Liver (tissue), 9 donors: Measurements from ENCODE around the gene SH2D4B. TPM values are rescaled to one million over a fixed set of nuclear protein-coding genes. Genes with fewer than 3 reads are reported as not detected.

Source experiments
- DNase-seq: peaks from one replicate; pipeline ENCODE4 v3.0.0-alpha.2; 2017; ENCODE audit warnings: low spot score
- H3K27ac ChIP-seq, 2 donors: one replicate each; pipeline ENCODE4 v1.7.0; 2013; ENCODE audit warnings: inconsistent platforms in 2 of 2, low read length in 2 of 2, control low read depth in 1 of 2, low read depth in 1 of 2, mild to moderate bottlenecking in 1 of 2
- H3K27me3 ChIP-seq, 4 donors: one replicate each; pipeline versions ENCODE4 v1.6.1 to v1.7.0; 2013; ENCODE audit warnings: low read length in 3 of 4, inconsistent platforms in 1 of 4, mild to moderate bottlenecking in 1 of 4, moderate library complexity in 1 of 4; ENCODE audit not compliant: control insufficient read depth in 4 of 4, insufficient read depth in 4 of 4
- H3K36me3 ChIP-seq, 4 donors: one replicate each; pipeline versions ENCODE4 v1.6.1 to v1.7.0; 2013; ENCODE audit warnings: low read length in 3 of 4, mild to moderate bottlenecking in 3 of 4, low read depth in 1 of 4, moderate library complexity in 1 of 4; ENCODE audit not compliant: control insufficient read depth in 4 of 4, insufficient read depth in 3 of 4
- H3K4me1 ChIP-seq, 4 donors: one replicate each; pipeline versions ENCODE4 v1.6.1 to v1.7.0; 2013; ENCODE audit warnings: low read length in 3 of 4, mild to moderate bottlenecking in 3 of 4, moderate library complexity in 1 of 4; ENCODE audit not compliant: control insufficient read depth in 4 of 4, insufficient read depth in 4 of 4
- H3K4me3 ChIP-seq, 3 donors: one replicate each; pipeline versions ENCODE4 v1.6.1 to v1.7.0; 2013; ENCODE audit warnings: low read length in 3 of 3, control low read depth in 1 of 3, low read depth in 1 of 3, mild to moderate bottlenecking in 1 of 3
- H3K9ac ChIP-seq, 2 donors: one replicate each; pipeline ENCODE4 v1.7.0; 2013; ENCODE audit warnings: low read length in 2 of 2, mild to moderate bottlenecking in 2 of 2, moderate library complexity in 2 of 2, control low read depth in 1 of 2, low read depth in 1 of 2
- H3K9me3 ChIP-seq, 4 donors: one replicate each; pipeline versions ENCODE4 v1.6.1 to v1.7.0; 2013; ENCODE audit warnings: low read length in 3 of 4; ENCODE audit not compliant: control insufficient read depth in 4 of 4
- ATF3 ChIP-seq: IDR thresholded peaks from 2 replicates; pipeline ENCODE4 v1.6.1; 2016; ENCODE audit warnings: antibody characterized with exemption
- CTCF ChIP-seq: fragments of 150-350 bp; IDR thresholded peaks from 2 replicates; pipeline ENCODE4 v1.5.1; 2017; ENCODE audit warnings: improper control_type of control experiment, low read depth, low read length; ENCODE audit not compliant: missing input control
- EGR1 ChIP-seq, 2 donors: IDR thresholded peaks; 2 replicates each; pipeline ENCODE4 v1.6.1; 2016 to 2018; ENCODE audit warnings: antibody characterized with exemption in 2 of 2, low read depth in 2 of 2
- FOXA1 ChIP-seq: IDR thresholded peaks from 2 replicates; pipeline ENCODE4 v1.6.1; 2016; ENCODE audit warnings: antibody characterized with exemption
- FOXA2 ChIP-seq: IDR thresholded peaks from 2 replicates; pipeline ENCODE4 v1.6.1; 2016; ENCODE audit warnings: antibody characterized with exemption
- GABPA ChIP-seq, 2 donors: IDR thresholded peaks in 1 of 2; conservative IDR thresholded peaks in 1 of 2; 2 replicates each; pipeline ENCODE4 v1.6.1; 2016; ENCODE audit warnings: antibody characterized with exemption in 2 of 2, mild to moderate bottlenecking in 1 of 2, moderate library complexity in 1 of 2
- HNF4A ChIP-seq, 2 donors: conservative IDR thresholded peaks; 2 replicates each; pipeline ENCODE4 v1.6.1; 2016; ENCODE audit warnings: antibody characterized with exemption in 2 of 2, mild to moderate bottlenecking in 2 of 2
- HNF4G ChIP-seq: IDR thresholded peaks from 2 replicates; pipeline ENCODE4 v1.6.1; 2016; ENCODE audit warnings: antibody characterized with exemption
- JUND ChIP-seq, 2 donors: IDR thresholded peaks; 2 replicates each; pipeline ENCODE4 v1.6.1; 2016; ENCODE audit warnings: antibody characterized with exemption in 2 of 2
- NR2F2 ChIP-seq: IDR thresholded peaks from 2 replicates; pipeline ENCODE4 v1.6.1; 2016; ENCODE audit warnings: antibody characterized with exemption
- RAD21 ChIP-seq, 2 donors: IDR thresholded peaks; 2 replicates each; pipeline ENCODE4 v1.6.1; 2016; ENCODE audit warnings: antibody characterized with exemption in 2 of 2, mild to moderate bottlenecking in 2 of 2
- RXRA ChIP-seq, 2 donors: IDR thresholded peaks; 2 replicates each; pipeline ENCODE4 v1.6.1; 2017 to 2018; ENCODE audit warnings: antibody characterized with exemption in 2 of 2, mild to moderate bottlenecking in 1 of 2
- SP1 ChIP-seq: IDR thresholded peaks from 2 replicates; pipeline ENCODE4 v1.6.1; 2018; ENCODE audit warnings: antibody characterized with exemption, mild to moderate bottlenecking
- TAF1 ChIP-seq: conservative IDR thresholded peaks from 2 replicates; pipeline ENCODE4 v1.6.1; 2016; ENCODE audit warnings: antibody characterized with exemption, mild to moderate bottlenecking
- YY1 ChIP-seq: IDR thresholded peaks from 2 replicates; pipeline ENCODE4 v1.6.1; 2016; ENCODE audit warnings: antibody characterized with exemption, mild to moderate bottlenecking
- ZBTB33 ChIP-seq: IDR thresholded peaks from 2 replicates; pipeline ENCODE4 v1.6.1; 2016; ENCODE audit warnings: antibody characterized with exemption
- WGBS: extraction: QIAGEN DNeasy Blood & Tissue Kit; methylation state at CpG from one replicate; pipeline ENCODE4 v1.1.7; 2013; 5-methylcytosine and 5-hydroxymethylcytosine counted together
- polyA plus RNA-seq, 2 donors: library from polyadenylated mRNA; stranded (reverse) in 1 of 2; unstranded in 1 of 2; fragments of 200-250 nt in 1 of 2; fragments of >200 nt in 1 of 2; fragmentation: Nextera tagmentation in 1 of 2; extraction: Ambion mirVana in 1 of 2; gene quantifications; one replicate each; pipeline versions ENCODE4 v1.2.1 to v1.2.3, GENCODE V29; 2013 to 2015
- total RNA-seq, 2 donors: library from RNA; depleted of rRNA; stranded (reverse); fragments of >200 nt; gene quantifications; one replicate each; pipeline ENCODE4 v1.2.3, GENCODE V29; 2014
- TF ChIP-seq, protein P1 (sequence below): IDR thresholded peaks from 2 replicates; pipeline ENCODE4 v1.6.1; 2016; ENCODE audit warnings: antibody characterized with exemption, mild to moderate bottlenecking
- TF ChIP-seq, protein P2 (sequence below): IDR thresholded peaks from 2 replicates; pipeline ENCODE4 v1.6.1; 2016; ENCODE audit warnings: antibody characterized with exemption
- donor health status: healthy.
- donor health status: healthy.
- donor health status: healthy.
- donor health status: healthy.
- donor health status: healthy.

The SH2D4B gene
- total and polyA plus RNA-seq, 4 donors, result 0.19 TPM; not detected in 3

DNA sequence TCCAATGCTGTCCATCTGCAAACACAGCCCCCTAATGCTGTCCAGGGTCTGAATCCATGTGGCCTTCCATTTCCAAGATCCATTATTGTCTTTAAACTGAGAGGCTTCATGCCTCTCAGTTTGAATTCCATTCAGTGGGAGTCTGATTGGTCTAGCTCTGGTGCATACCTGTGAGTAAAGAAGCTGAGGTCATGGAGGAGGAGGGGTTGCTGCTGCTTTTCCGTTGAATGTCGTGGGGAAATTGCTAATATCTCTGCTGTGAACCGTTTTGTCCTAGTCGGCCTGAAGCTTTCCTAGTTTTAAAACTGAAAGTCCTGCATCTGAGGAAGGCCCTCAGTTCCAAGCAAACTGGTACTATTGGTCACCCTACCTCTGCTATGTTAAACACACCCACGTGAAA lies 17.7 kb downstream of the SH2D4B start:
- H3K9me3 ChIP-seq, result no peaks in the 10 kb centered on the region
- no peaks in the 10 kb centered on the region for H3K27me3 ChIP-seq
- H3K4me1 ChIP-seq, result peaks cover 0 to 12% (median 10%) of the 10 kb centered on the region in 4 donors
- no peak overlapping the region for H3K27ac ChIP-seq
- 72% methylated on average over 5 of the region's 5 CpGs for WGBS
- no peak overlapping the region for H3K9ac ChIP-seq
- TF ChIP-seq NR2F2, result no peak
- no peak for TF ChIP-seq HNF4A (conservative IDR thresholded peaks at IDR 0.05)
- TF ChIP-seq YY1, result no peak
- no peak for TF ChIP-seq FOXA1
- TF ChIP-seq RAD21 (IDR thresholded peaks at IDR 0.05), result no peak
- TF ChIP-seq RXRA (IDR thresholded peaks at IDR 0.05), result no peak
- TF ChIP-seq FOXA2, result no peak
- no peak for TF ChIP-seq HNF4G
- TF ChIP-seq GABPA (IDR thresholded peaks at IDR 0.05 in 1 of 2, conservative IDR thresholded peaks at IDR 0.05 in 1 of 2), result no peak
- no peak for TF ChIP-seq TAF1
- TF ChIP-seq ATF3, result no peak
- TF ChIP-seq, protein P1, sequence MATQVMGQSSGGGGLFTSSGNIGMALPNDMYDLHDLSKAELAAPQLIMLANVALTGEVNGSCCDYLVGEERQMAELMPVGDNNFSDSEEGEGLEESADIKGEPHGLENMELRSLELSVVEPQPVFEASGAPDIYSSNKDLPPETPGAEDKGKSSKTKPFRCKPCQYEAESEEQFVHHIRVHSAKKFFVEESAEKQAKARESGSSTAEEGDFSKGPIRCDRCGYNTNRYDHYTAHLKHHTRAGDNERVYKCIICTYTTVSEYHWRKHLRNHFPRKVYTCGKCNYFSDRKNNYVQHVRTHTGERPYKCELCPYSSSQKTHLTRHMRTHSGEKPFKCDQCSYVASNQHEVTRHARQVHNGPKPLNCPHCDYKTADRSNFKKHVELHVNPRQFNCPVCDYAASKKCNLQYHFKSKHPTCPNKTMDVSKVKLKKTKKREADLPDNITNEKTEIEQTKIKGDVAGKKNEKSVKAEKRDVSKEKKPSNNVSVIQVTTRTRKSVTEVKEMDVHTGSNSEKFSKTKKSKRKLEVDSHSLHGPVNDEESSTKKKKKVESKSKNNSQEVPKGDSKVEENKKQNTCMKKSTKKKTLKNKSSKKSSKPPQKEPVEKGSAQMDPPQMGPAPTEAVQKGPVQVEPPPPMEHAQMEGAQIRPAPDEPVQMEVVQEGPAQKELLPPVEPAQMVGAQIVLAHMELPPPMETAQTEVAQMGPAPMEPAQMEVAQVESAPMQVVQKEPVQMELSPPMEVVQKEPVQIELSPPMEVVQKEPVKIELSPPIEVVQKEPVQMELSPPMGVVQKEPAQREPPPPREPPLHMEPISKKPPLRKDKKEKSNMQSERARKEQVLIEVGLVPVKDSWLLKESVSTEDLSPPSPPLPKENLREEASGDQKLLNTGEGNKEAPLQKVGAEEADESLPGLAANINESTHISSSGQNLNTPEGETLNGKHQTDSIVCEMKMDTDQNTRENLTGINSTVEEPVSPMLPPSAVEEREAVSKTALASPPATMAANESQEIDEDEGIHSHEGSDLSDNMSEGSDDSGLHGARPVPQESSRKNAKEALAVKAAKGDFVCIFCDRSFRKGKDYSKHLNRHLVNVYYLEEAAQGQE, result no peak
- no peak for TF ChIP-seq SP1
- no peak for TF ChIP-seq EGR1 (IDR thresholded peaks at IDR 0.05; ENCODE audit: low read depth in 2 of 2)
- no peak for TF ChIP-seq ZBTB33
- TF ChIP-seq CTCF, result no peak
- TF ChIP-seq, protein P2, sequence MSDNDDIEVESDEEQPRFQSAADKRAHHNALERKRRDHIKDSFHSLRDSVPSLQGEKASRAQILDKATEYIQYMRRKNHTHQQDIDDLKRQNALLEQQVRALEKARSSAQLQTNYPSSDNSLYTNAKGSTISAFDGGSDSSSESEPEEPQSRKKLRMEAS, result no peak
- no peak for TF ChIP-seq JUND (IDR thresholded peaks at IDR 0.05)
- no peak for DNase-seq
- no peaks in the 10 kb centered on the region for H3K36me3 ChIP-seq
- no peak overlapping the region for H3K4me3 ChIP-seq

GRCh38 chr10:80561950-80562349 lies 24.2 kb downstream of the SH2D4B start:
- TF ChIP-seq EGR1 (IDR thresholded peaks at IDR 0.05; ENCODE audit: low read depth in 2 of 2), result no peak
- TF ChIP-seq RXRA (IDR thresholded peaks at IDR 0.05), result no peak
- TF ChIP-seq, protein P2, result no peak
- no peak for TF ChIP-seq FOXA1
- DNase-seq, result no peak

More at GRCh38 chr10:80561950-80562349, 24.2 kb downstream of the SH2D4B start:
- H3K27me3 ChIP-seq, result peaks cover 0 to 3% (median 1%) of the 10 kb centered on the region in 4 donors
- no peak overlapping the region for H3K9ac ChIP-seq
- H3K4me3 ChIP-seq, result no peak overlapping the region
- no peak overlapping the region for H3K27ac ChIP-seq
- H3K36me3 ChIP-seq, result no peaks in the 10 kb centered on the region
- H3K4me1 ChIP-seq, result no peaks in the 10 kb centered on the region
- no peaks in the 10 kb centered on the region for H3K9me3 ChIP-seq
